Lung (tissue), 16 donors: Measurements from ENCODE around the gene OR56A1. TPM values are rescaled to one million over a fixed set of nuclear protein-coding genes. Genes with fewer than 3 reads are reported as not detected.
"Not testable (repeated sequence)": the region's sequence is repeated elsewhere in the genome, so short reads cannot be mapped to it uniquely, and the experiment has no call there.

Source experiments
- ATAC-seq: fragments of 200-7000 bp; cut with Tn5 transposase; one replicate; pipeline ENCODE4 v1.9.1; 2020; ENCODE audit warnings: moderate number of reproducible peaks; ENCODE audit not compliant: insufficient read depth, low FRiP score
- DNase-seq, 3 donors: peaks; one replicate each; pipeline ENCODE4 v3.0.0-alpha.2; 2013 to 2017
- H3K27ac ChIP-seq, 2 donors: one replicate each; pipeline ENCODE4 v1.5.1; 2013; ENCODE audit warnings: mild to moderate bottlenecking in 2 of 2, moderate library complexity in 2 of 2, control low read depth in 1 of 2, inconsistent platforms in 1 of 2, low read depth in 1 of 2, low read length in 1 of 2
- H3K27me3 ChIP-seq, 3 donors: one replicate each; pipeline ENCODE4 v1.5.1; 2013; ENCODE audit warnings: low read length in 2 of 3; ENCODE audit not compliant: control insufficient read depth in 3 of 3, insufficient read depth in 3 of 3
- H3K36me3 ChIP-seq, 4 donors: one replicate each; pipeline ENCODE4 v1.5.1; 2013; ENCODE audit warnings: low read length in 4 of 4, mild to moderate bottlenecking in 1 of 4, moderate library complexity in 1 of 4; ENCODE audit not compliant: control insufficient read depth in 4 of 4, insufficient read depth in 4 of 4
- H3K4me1 ChIP-seq, 5 donors: one replicate each; pipeline ENCODE4 v1.5.1; 2013; ENCODE audit warnings: low read length in 5 of 5, mild to moderate bottlenecking in 2 of 5, moderate library complexity in 1 of 5; ENCODE audit not compliant: control insufficient read depth in 5 of 5, insufficient read depth in 5 of 5
- H3K4me3 ChIP-seq: one replicate; pipeline ENCODE4 v1.5.1; 2013; ENCODE audit warnings: mild to moderate bottlenecking, control low read depth, moderate library complexity
- H3K9ac ChIP-seq, 2 donors: one replicate each; pipeline ENCODE4 v1.5.1; 2013; ENCODE audit warnings: low read length in 2 of 2, control low read depth in 1 of 2; ENCODE audit not compliant: insufficient read depth in 1 of 2
- H3K9me3 ChIP-seq, 4 donors: one replicate each; pipeline ENCODE4 v1.5.1; 2013; ENCODE audit warnings: low read length in 3 of 4, mild to moderate bottlenecking in 1 of 4, moderate library complexity in 1 of 4; ENCODE audit not compliant: control insufficient read depth in 4 of 4, insufficient read depth in 3 of 4
- CTCF ChIP-seq: IDR thresholded peaks from 2 replicates; pipeline ENCODE4 v1.5.1; 2012; ENCODE audit warnings: mild to moderate bottlenecking; ENCODE audit errors: control extremely low read depth, extremely low read depth
- WGBS, 2 donors: extraction: QIAGEN DNeasy Blood & Tissue Kit; methylation state at CpG; one replicate each; pipeline ENCODE4 v1.1.7; 2013; 5-methylcytosine and 5-hydroxymethylcytosine counted together
- long read RNA-seq, 5 donors: transcript quantifications; one replicate each; lab custom pipeline, GENCODE V29; 2026
- polyA plus RNA-seq, 2 donors: library from polyadenylated mRNA; stranded (reverse); fragments of 200-250 nt; gene quantifications; one replicate each; pipeline ENCODE4 v1.2.1, GENCODE V29; 2013
- total RNA-seq, 2 donors: library from RNA; depleted of rRNA in 1 of 2; stranded (reverse); fragments of >200 nt in 1 of 2; gene quantifications; one replicate each; pipeline ENCODE4 v1.2.1, GENCODE V29; 2014 to 2021
- donor health status: control.
- donor health status: control.
- donor health status: Bipolar disorder and iron deficiency.
- donor health status: healthy.
- donor health status: DM: yes; HTN: yes; CAD: no.

OR56A1 gene
- total RNA-seq, result under 1 TPM in 1 of 2 donors, not detected in 1; 0.09 TPM
- not detected for polyA plus RNA-seq
- long read RNA-seq, donor 1, result 0 reads
- long read RNA-seq, donor 2, result 0 reads
- long read RNA-seq, donor 3, result 0 reads
- long read RNA-seq, donor 4, result 0 reads
- long read RNA-seq, donor 5, result 0 reads

- no peak within 1 kb of the TSS for H3K27ac ChIP-seq
- TF ChIP-seq CTCF, result no peak
- no peak within 1 kb of the TSS for H3K4me3 ChIP-seq
- H3K27me3 ChIP-seq, result peaks cover 0 to 3% (median 0%) of the 10 kb centered on the region in 3 donors
- no peak within 1 kb of the TSS for H3K9ac ChIP-seq
- DNase-seq, result no peak
- no peaks in the 10 kb centered on the region for H3K4me1 ChIP-seq
- H3K9me3 ChIP-seq, result no peaks in the 10 kb centered on the region
- H3K36me3 ChIP-seq, result no peaks in the 10 kb centered on the region
- no peak for ATAC-seq
- WGBS, 2 donors, result 89 to 93% methylated on average over 1 of the region's 1 CpG
Measured at GRCh38 chr11:6030708-6031405, at the start of gene OR56A1. Gene OR56A1 (minus strand): TSS chr11:6030758. CDS start chr11:6027692, 3,066 bp downstream.

- H3K9ac ChIP-seq, result no peak overlapping the region
- H3K36me3 ChIP-seq, result no peaks in the 10 kb centered on the region
- H3K4me3 ChIP-seq, result no peak overlapping the region
- DNase-seq, result no peak
- peaks cover 0 to 7% (median 2%) of the 10 kb centered on the region in 4 donors for H3K9me3 ChIP-seq
- H3K27ac ChIP-seq, result no peak overlapping the region
- 67 to 82% methylated on average over 4 of the region's 4 CpGs for WGBS, 2 donors
- no peaks in the 10 kb centered on the region for H3K4me1 ChIP-seq
- TF ChIP-seq CTCF, result no peak
- no peaks in the 10 kb centered on the region for H3K27me3 ChIP-seq
- ATAC-seq, result no peak
Measured at GRCh38 chr11:6079463-6079862, 48.9 kb upstream of the OR56A1 start.

- no peak for TF ChIP-seq CTCF
- Histone ChIP-seq H3K4me3 (no peak overlapping the region), H3K9ac (no peak overlapping the region), H3K4me1 (no peaks in the 10 kb centered on the region), H3K27ac (no peak overlapping the region), H3K9me3 (peaks cover 0 to 7% (median 2%) of the 10 kb centered on the region in 4 donors), H3K27me3 (no peaks in the 10 kb centered on the region), H3K36me3 (no peaks in the 10 kb centered on the region)
- DNase-seq (no peak), ATAC-seq (no peak)
- WGBS, 2 donors, result 92 to 95% methylated on average over 6 of the region's 6 CpGs
Measured at GRCh38 chr11:6077723-6078122, 47.2 kb upstream of the OR56A1 start.

GRCh38 chr11:6076443-6076842 is 45.9 kb upstream of the OR56A1 start:
- H3K4me1 ChIP-seq, H3K9me3 ChIP-seq, H3K4me3 ChIP-seq, ATAC-seq, H3K36me3 ChIP-seq, H3K9ac ChIP-seq, DNase-seq, H3K27me3 ChIP-seq, H3K27ac ChIP-seq: not testable (repeated sequence)
- 80 to 81% methylated on average over 2 of the region's 2 CpGs for WGBS, 2 donors
